Endodermal cell (in vitro differentiated cells): ENCODE measurements around the gene CYP2C9. TPM values are rescaled to one million over a fixed set of nuclear protein-coding genes. Genes with fewer than 3 reads are reported as not detected.

Source experiments
- DNase-seq: peaks from one replicate; pipeline ENCODE4 v3.0.0-alpha.2; 2017
- H3K27ac ChIP-seq: 2 replicates; pipeline ENCODE4 v1.5.1; 2013; ENCODE audit warnings: mild to moderate bottlenecking, low read depth, low read length, moderate library complexity
- H3K27me3 ChIP-seq: 2 replicates; pipeline ENCODE4 v1.6.1; 2013; ENCODE audit warnings: mild to moderate bottlenecking, low read length, moderate library complexity; ENCODE audit not compliant: insufficient read depth, control insufficient read depth, poor library complexity, severe bottlenecking
- H3K36me3 ChIP-seq: 2 replicates; pipeline ENCODE4 v1.7.0; 2013; ENCODE audit warnings: mild to moderate bottlenecking, low read length, moderate library complexity; ENCODE audit not compliant: control insufficient read depth, insufficient read depth
- H3K4me1 ChIP-seq: one replicate; pipeline ENCODE4 v1.7.0; 2013; ENCODE audit warnings: low read length; ENCODE audit not compliant: control insufficient read depth, insufficient read depth
- H3K4me3 ChIP-seq: 2 replicates; pipeline ENCODE4 v1.5.1; 2013; ENCODE audit warnings: mild to moderate bottlenecking, low read length, moderate library complexity
- H3K9ac ChIP-seq: 2 replicates; pipeline ENCODE4 v1.6.1; 2013; ENCODE audit warnings: mild to moderate bottlenecking, low read length, moderate library complexity; ENCODE audit not compliant: poor library complexity, severe bottlenecking; ENCODE audit errors: extremely low read depth
- H3K9me3 ChIP-seq: 2 replicates; pipeline ENCODE4 v1.6.1; 2013; ENCODE audit warnings: mild to moderate bottlenecking, low read length, moderate library complexity; ENCODE audit not compliant: control insufficient read depth
- H3K27ac Mint-ChIP-seq: 2 replicates; pipeline ENCODE4 v1.8.0; 2020; ENCODE audit warnings: mixed read lengths
- H3K27me3 Mint-ChIP-seq: 2 replicates; pipeline ENCODE4 v1.8.0; 2021; ENCODE audit warnings: mild to moderate bottlenecking, mixed read lengths; ENCODE audit not compliant: insufficient read depth
- H3K36me3 Mint-ChIP-seq: 2 replicates; pipeline ENCODE4 v1.8.0; 2020; ENCODE audit warnings: low read depth, mixed read lengths
- H3K4me1 Mint-ChIP-seq: 2 replicates; pipeline ENCODE4 v1.8.0; 2020; ENCODE audit warnings: mixed read lengths
- H3K4me3 Mint-ChIP-seq: 2 replicates; pipeline ENCODE4 v1.8.0; 2020; ENCODE audit warnings: mild to moderate bottlenecking, moderate library complexity, mixed read lengths
- H3K9me3 Mint-ChIP-seq: 2 replicates; pipeline ENCODE4 v1.8.0; 2020; ENCODE audit warnings: mild to moderate bottlenecking, mixed read lengths
- CTCF ChIP-seq: fragments of 200-600 bp; sonication (generic); conservative IDR thresholded peaks from 2 replicates; pipeline ENCODE4 v1.5.0; 2021; ENCODE audit warnings: antibody characterized with exemption, mild to moderate bottlenecking
- WGBS, 2 experiments: methylation state at CpG; one replicate each; pipeline versions ENCODE4 v1.1.5 to v1.1.7; 2013; ENCODE audit warnings: missing lambda C conversion rate in 2 of 2, mixed read lengths in 1 of 2; ENCODE audit not compliant: insufficient coverage in 1 of 2, insufficient read length in 1 of 2; 5-methylcytosine and 5-hydroxymethylcytosine counted together
- total RNA-seq, 2 donors: library from RNA; stranded (reverse); fragmentation: NEBNext Ultra II Directional in 1 of 2; extraction: Animal tissue kit (Norgen Biotek cat#: 25700) in 1 of 2; gene quantifications; 2 replicates in 1 of 2; 3 replicates in 1 of 2; pipeline ENCODE4 v1.2.1, GENCODE V29; 2021

Gene CYP2C9
- total RNA-seq, 2 donors from 2014 or later: 0.24 TPM; not detected in 1

- H3K36me3 Mint-ChIP-seq: no peaks in the 10 kb centered on the region
Observed at GRCh38 chr10:95031656-95032055, 93.2 kb downstream of the CYP2C9 start.

GRCh38 chr10:95034401-95034800 is 95.9 kb downstream of the CYP2C9 start:
- no peak overlapping the region for H3K4me3 ChIP-seq
- H3K9ac ChIP-seq: no peak overlapping the region
- H3K9me3 ChIP-seq: no peaks in the 10 kb centered on the region
- H3K27me3 ChIP-seq: no peaks in the 10 kb centered on the region
- no peak overlapping the region for H3K27ac ChIP-seq
- Mint-ChIP-seq H3K36me3 (no peaks in the 10 kb centered on the region), H3K4me1 (peaks cover 10% of the 10 kb centered on the region), H3K27ac (no peak overlapping the region), H3K4me3 (no peak overlapping the region), H3K9me3 (no peaks in the 10 kb centered on the region), H3K27me3 (peaks cover 6% of the 10 kb centered on the region)
- no peak for TF ChIP-seq CTCF
- no peaks in the 10 kb centered on the region for H3K36me3 ChIP-seq
- 98 to 100% methylated on average over 2 to 3 of the region's 4 CpGs for WGBS, 2 experiments
- DNase-seq: no peak
- peaks cover 3% of the 10 kb centered on the region for H3K4me1 ChIP-seq

More at GRCh38 chr10:95031656-95032055, 93.2 kb downstream of the CYP2C9 start:
- Mint-ChIP-seq H3K27ac (no peak overlapping the region), H3K4me1 (no peaks in the 10 kb centered on the region), H3K9me3 (no peaks in the 10 kb centered on the region), H3K27me3 (peaks cover 8% of the 10 kb centered on the region), H3K4me3 (no peak overlapping the region)
- no peaks in the 10 kb centered on the region for H3K9me3 ChIP-seq
- H3K4me1 ChIP-seq: no peaks in the 10 kb centered on the region
- no peak for DNase-seq
- H3K9ac ChIP-seq: no peak overlapping the region
- H3K27ac ChIP-seq: no peak overlapping the region
- H3K4me3 ChIP-seq: no peak overlapping the region
- TF ChIP-seq CTCF: no peak
- no peaks in the 10 kb centered on the region for H3K36me3 ChIP-seq
- H3K27me3 ChIP-seq: no peaks in the 10 kb centered on the region

- Histone ChIP-seq H3K36me3 (no peaks in the 10 kb centered on the region), H3K4me3 (no peak overlapping the region), H3K9ac (no peak overlapping the region), H3K9me3 (no peaks in the 10 kb centered on the region), H3K27me3 (no peaks in the 10 kb centered on the region), H3K4me1 (peaks cover 9% of the 10 kb centered on the region), H3K27ac (no peak overlapping the region)
- H3K4me3 Mint-ChIP-seq: no peak overlapping the region
- TF ChIP-seq CTCF: no peak
- H3K9me3 Mint-ChIP-seq: no peaks in the 10 kb centered on the region
- H3K36me3 Mint-ChIP-seq: no peaks in the 10 kb centered on the region
- no peak for DNase-seq
- 98 to 100% methylated on average over 3 to 4 of the region's 4 CpGs for WGBS, 2 experiments
- peaks cover under 1% of the 10 kb centered on the region for H3K27me3 Mint-ChIP-seq
- peaks cover 15% of the 10 kb centered on the region for H3K4me1 Mint-ChIP-seq
- H3K27ac Mint-ChIP-seq: no peak overlapping the region
Observed at GRCh38 chr10:95035332-95036295, 97.2 kb downstream of the CYP2C9 start.
